ENCODE results near the gene CTNNA1.
"Not testable (repeated sequence)": the region's sequence is repeated elsewhere in the genome, so short reads cannot be mapped to it uniquely, and the experiment has no call there.

CTNNA1 gene

GRCh38 chr5:138793575-138793974 is 40.4 kb downstream of the CTNNA1 start:
- H3K36me3 ChIP-seq (ENCODE audit: control insufficient read depth, insufficient read depth, low read length): no peaks in the 10 kb centered on the region
- H3K4me3 ChIP-seq (ENCODE audit: low read depth, low read length): no peak overlapping the region
- H3K9me3 ChIP-seq (ENCODE audit: control insufficient read depth, insufficient read depth, low read length): no peaks in the 10 kb centered on the region
- H3K4me1 ChIP-seq (ENCODE audit: control insufficient read depth, insufficient read depth, low read length): peaks cover 2% of the 10 kb centered on the region
- H3K27me3 ChIP-seq (ENCODE audit: control insufficient read depth, insufficient read depth, low read length): no peaks in the 10 kb centered on the region
- H3K9ac ChIP-seq (ENCODE audit: low read depth, low read length): no peak overlapping the region

GRCh38 chr5:138803285-138803684 is 50.1 kb downstream of the CTNNA1 start:
- H3K4me3 ChIP-seq (ENCODE audit: low read depth, low read length): no peak overlapping the region
- H3K27me3 ChIP-seq (ENCODE audit: control insufficient read depth, insufficient read depth, low read length): no peaks in the 10 kb centered on the region
- no peaks in the 10 kb centered on the region for H3K36me3 ChIP-seq (ENCODE audit: control insufficient read depth, insufficient read depth, low read length)
- H3K9ac ChIP-seq (ENCODE audit: low read depth, low read length): no peak overlapping the region
- H3K9me3 ChIP-seq (ENCODE audit: control insufficient read depth, insufficient read depth, low read length): no peaks in the 10 kb centered on the region
- H3K4me1 ChIP-seq (ENCODE audit: control insufficient read depth, insufficient read depth, low read length): no peaks in the 10 kb centered on the region

GRCh38 chr5:138803935-138804334 is 50.7 kb downstream of the CTNNA1 start:
- H3K27me3 ChIP-seq (ENCODE audit: control insufficient read depth, insufficient read depth, low read length): no peaks in the 10 kb centered on the region
- H3K36me3 ChIP-seq (ENCODE audit: control insufficient read depth, insufficient read depth, low read length): no peaks in the 10 kb centered on the region
- H3K4me1 ChIP-seq (ENCODE audit: control insufficient read depth, insufficient read depth, low read length): no peaks in the 10 kb centered on the region
- no peaks in the 10 kb centered on the region for H3K9me3 ChIP-seq (ENCODE audit: control insufficient read depth, insufficient read depth, low read length)
- no peak overlapping the region for H3K4me3 ChIP-seq (ENCODE audit: low read depth, low read length)
- H3K9ac ChIP-seq (ENCODE audit: low read depth, low read length): no peak overlapping the region

GRCh38 chr5:138805096-138805495 is 51.9 kb downstream of the CTNNA1 start:
- Histone ChIP-seq H3K9me3 (ENCODE audit: control insufficient read depth, insufficient read depth, low read length) (no peaks in the 10 kb centered on the region), H3K27me3 (ENCODE audit: control insufficient read depth, insufficient read depth, low read length) (no peaks in the 10 kb centered on the region), H3K9ac (ENCODE audit: low read depth, low read length) (no peak overlapping the region), H3K4me3 (ENCODE audit: low read depth, low read length) (no peak overlapping the region), H3K4me1 (ENCODE audit: control insufficient read depth, insufficient read depth, low read length) (no peaks in the 10 kb centered on the region), H3K36me3 (ENCODE audit: control insufficient read depth, insufficient read depth, low read length) (peaks cover 2% of the 10 kb centered on the region)

GRCh38 chr5:138807182-138807581 is 54.0 kb downstream of the CTNNA1 start:
- Histone ChIP-seq H3K9ac (ENCODE audit: low read depth, low read length) (no peak overlapping the region), H3K4me3 (ENCODE audit: low read depth, low read length) (no peak overlapping the region), H3K9me3 (ENCODE audit: control insufficient read depth, insufficient read depth, low read length) (no peaks in the 10 kb centered on the region), H3K36me3 (ENCODE audit: control insufficient read depth, insufficient read depth, low read length) (peaks cover 3% of the 10 kb centered on the region), H3K4me1 (ENCODE audit: control insufficient read depth, insufficient read depth, low read length) (no peaks in the 10 kb centered on the region), H3K27me3 (ENCODE audit: control insufficient read depth, insufficient read depth, low read length) (no peaks in the 10 kb centered on the region)

- Histone ChIP-seq H3K27me3 (ENCODE audit: control insufficient read depth, insufficient read depth, low read length) (no peaks in the 10 kb centered on the region), H3K4me1 (ENCODE audit: control insufficient read depth, insufficient read depth, low read length) (no peaks in the 10 kb centered on the region), H3K9me3 (ENCODE audit: control insufficient read depth, insufficient read depth, low read length) (no peaks in the 10 kb centered on the region), H3K9ac (ENCODE audit: low read depth, low read length) (no peak overlapping the region), H3K4me3 (ENCODE audit: low read depth, low read length) (no peak overlapping the region), H3K36me3 (ENCODE audit: control insufficient read depth, insufficient read depth, low read length) (peaks cover 11% of the 10 kb centered on the region)
These were observed 56.2 kb downstream of the CTNNA1 start for GRCh38 chr5:138809391-138809790.

- H3K9ac ChIP-seq (ENCODE audit: low read depth, low read length); H3K27me3 ChIP-seq (ENCODE audit: control insufficient read depth, insufficient read depth, low read length); H3K4me1 ChIP-seq (ENCODE audit: control insufficient read depth, insufficient read depth, low read length); H3K9me3 ChIP-seq (ENCODE audit: control insufficient read depth, insufficient read depth, low read length); H3K4me3 ChIP-seq (ENCODE audit: low read depth, low read length): not testable (repeated sequence)
- peaks cover 11% of the 10 kb centered on the region for H3K36me3 ChIP-seq (ENCODE audit: control insufficient read depth, insufficient read depth, low read length)
These were observed 57.6 kb downstream of the CTNNA1 start for GRCh38 chr5:138810861-138811260.

- Histone ChIP-seq H3K36me3 (ENCODE audit: control insufficient read depth, insufficient read depth, low read length) (peaks cover 8% of the 10 kb centered on the region), H3K27me3 (ENCODE audit: control insufficient read depth, insufficient read depth, low read length) (no peaks in the 10 kb centered on the region), H3K4me1 (ENCODE audit: control insufficient read depth, insufficient read depth, low read length) (peaks cover 7% of the 10 kb centered on the region), H3K9me3 (ENCODE audit: control insufficient read depth, insufficient read depth, low read length) (no peaks in the 10 kb centered on the region), H3K4me3 (ENCODE audit: low read depth, low read length) (no peak overlapping the region), H3K9ac (ENCODE audit: low read depth, low read length) (no peak overlapping the region)
These were observed 62.3 kb downstream of the CTNNA1 start for GRCh38 chr5:138815529-138815928.

- peaks cover 8% of the 10 kb centered on the region for H3K36me3 ChIP-seq (ENCODE audit: control insufficient read depth, insufficient read depth, low read length)
- H3K4me3 ChIP-seq (ENCODE audit: low read depth, low read length): no peak overlapping the region
- H3K27me3 ChIP-seq (ENCODE audit: control insufficient read depth, insufficient read depth, low read length): no peaks in the 10 kb centered on the region
- H3K9me3 ChIP-seq (ENCODE audit: control insufficient read depth, insufficient read depth, low read length): no peaks in the 10 kb centered on the region
- no peak overlapping the region for H3K9ac ChIP-seq (ENCODE audit: low read depth, low read length)
- H3K4me1 ChIP-seq (ENCODE audit: control insufficient read depth, insufficient read depth, low read length): peaks cover 7% of the 10 kb centered on the region
These were observed 64.0 kb downstream of the CTNNA1 start for GRCh38 chr5:138817241-138817640.

GRCh38 chr5:138819081-138819480 is 65.9 kb downstream of the CTNNA1 start:
- Histone ChIP-seq H3K4me3 (ENCODE audit: low read depth, low read length) (no peak overlapping the region), H3K9me3 (ENCODE audit: control insufficient read depth, insufficient read depth, low read length) (no peaks in the 10 kb centered on the region)

GRCh38 chr5:138820695-138821094 is 67.5 kb downstream of the CTNNA1 start:
- H3K9ac ChIP-seq (ENCODE audit: low read depth, low read length): no peak overlapping the region
- H3K4me1 ChIP-seq (ENCODE audit: control insufficient read depth, insufficient read depth, low read length): peaks cover 7% of the 10 kb centered on the region
- H3K9me3 ChIP-seq (ENCODE audit: control insufficient read depth, insufficient read depth, low read length): no peaks in the 10 kb centered on the region
- H3K4me3 ChIP-seq (ENCODE audit: low read depth, low read length): no peak overlapping the region
- no peaks in the 10 kb centered on the region for H3K36me3 ChIP-seq (ENCODE audit: control insufficient read depth, insufficient read depth, low read length)
- no peaks in the 10 kb centered on the region for H3K27me3 ChIP-seq (ENCODE audit: control insufficient read depth, insufficient read depth, low read length)

More at GRCh38 chr5:138819081-138819480, 65.9 kb downstream of the CTNNA1 start:
- Histone ChIP-seq H3K9ac (ENCODE audit: low read depth, low read length) (no peak overlapping the region), H3K27me3 (ENCODE audit: control insufficient read depth, insufficient read depth, low read length) (no peaks in the 10 kb centered on the region), H3K4me1 (ENCODE audit: control insufficient read depth, insufficient read depth, low read length) (peaks cover 7% of the 10 kb centered on the region), H3K36me3 (ENCODE audit: control insufficient read depth, insufficient read depth, low read length) (no peaks in the 10 kb centered on the region)

- Histone ChIP-seq H3K9ac (ENCODE audit: low read depth, low read length) (no peak overlapping the region), H3K4me3 (ENCODE audit: low read depth, low read length) (no peak overlapping the region), H3K4me1 (ENCODE audit: control insufficient read depth, insufficient read depth, low read length) (no peaks in the 10 kb centered on the region), H3K27me3 (ENCODE audit: control insufficient read depth, insufficient read depth, low read length) (no peaks in the 10 kb centered on the region), H3K9me3 (ENCODE audit: control insufficient read depth, insufficient read depth, low read length) (no peaks in the 10 kb centered on the region), H3K36me3 (ENCODE audit: control insufficient read depth, insufficient read depth, low read length) (peaks cover 7% of the 10 kb centered on the region)
These were observed 71.3 kb downstream of the CTNNA1 start for GRCh38 chr5:138824516-138824915.
